ENCODE results near the gene AFF3.

The AFF3 gene

GRCh38 chr2:100004348-100004884 lies 138.0 kb downstream of the AFF3 start:
- DNase-seq, result no peak

- no peak for DNase-seq
These were observed 140.3 kb downstream of the AFF3 start for GRCh38 chr2:100002059-100002458.

GRCh38 chr2:100000915-100001707 lies 141.3 kb downstream of the AFF3 start:
- no peak for DNase-seq

- no peak for DNase-seq
These were observed 143.6 kb downstream of the AFF3 start for GRCh38 chr2:99998651-99999320.

GRCh38 chr2:99989905-99990304 lies 152.5 kb downstream of the AFF3 start:
- no peak for DNase-seq

GRCh38 chr2:99988599-99988998 lies 153.8 kb downstream of the AFF3 start:
- DNase-seq, result no peak

- no peak for DNase-seq
These were observed 155.2 kb downstream of the AFF3 start for GRCh38 chr2:99987160-99987559.

- no peak for DNase-seq
These were observed 157.4 kb downstream of the AFF3 start for GRCh38 chr2:99984799-99985515.

GRCh38 chr2:99982744-99983143 lies 159.6 kb downstream of the AFF3 start:
- no peak for DNase-seq

GRCh38 chr2:99981840-99982239 lies 160.6 kb downstream of the AFF3 start:
- no peak for DNase-seq

- DNase-seq, result no peak
These were observed 162.2 kb downstream of the AFF3 start for GRCh38 chr2:99980176-99980575.

- DNase-seq, result no peak
These were observed 164.4 kb downstream of the AFF3 start for GRCh38 chr2:99977966-99978365.

- DNase-seq, result no peak
These were observed 167.0 kb downstream of the AFF3 start for GRCh38 chr2:99975386-99975785.

- DNase-seq, result no peak
These were observed 167.6 kb downstream of the AFF3 start for GRCh38 chr2:99974682-99975375.

- no peak for DNase-seq
These were observed 168.1 kb downstream of the AFF3 start for GRCh38 chr2:99974275-99974674.

GRCh38 chr2:99971326-99971900 lies 171.0 kb downstream of the AFF3 start:
- no peak for DNase-seq

GRCh38 chr2:99970292-99970868 lies 172.0 kb downstream of the AFF3 start:
- no peak for DNase-seq

GRCh38 chr2:99961196-99961913 lies 181.0 kb downstream of the AFF3 start:
- DNase-seq, result no peak

GRCh38 chr2:99960790-99961189 lies 181.6 kb downstream of the AFF3 start:
- no peak for DNase-seq

GRCh38 chr2:99960291-99960690 lies 182.1 kb downstream of the AFF3 start:
- DNase-seq, result no peak

- no peak for DNase-seq
These were observed 183.0 kb downstream of the AFF3 start for GRCh38 chr2:99959261-99960014.

All from stimulated activated CD4-positive, alpha-beta T cell treated with anti-CD3 and anti-CD28 coated beads, Interleukin-4, amount 100 ng/mL, for 4 hours (primary cell).